Activated CD8-positive, alpha-beta memory T cell treated with anti-CD3 and anti-CD28 coated beads for 24 hours (primary cell): ENCODE results near the gene MYCBPAP.

Experiments
- DNase-seq: peaks from one replicate; pipeline ENCODE4 v3.0.0-alpha.2; 2020

Gene MYCBPAP

DNA sequence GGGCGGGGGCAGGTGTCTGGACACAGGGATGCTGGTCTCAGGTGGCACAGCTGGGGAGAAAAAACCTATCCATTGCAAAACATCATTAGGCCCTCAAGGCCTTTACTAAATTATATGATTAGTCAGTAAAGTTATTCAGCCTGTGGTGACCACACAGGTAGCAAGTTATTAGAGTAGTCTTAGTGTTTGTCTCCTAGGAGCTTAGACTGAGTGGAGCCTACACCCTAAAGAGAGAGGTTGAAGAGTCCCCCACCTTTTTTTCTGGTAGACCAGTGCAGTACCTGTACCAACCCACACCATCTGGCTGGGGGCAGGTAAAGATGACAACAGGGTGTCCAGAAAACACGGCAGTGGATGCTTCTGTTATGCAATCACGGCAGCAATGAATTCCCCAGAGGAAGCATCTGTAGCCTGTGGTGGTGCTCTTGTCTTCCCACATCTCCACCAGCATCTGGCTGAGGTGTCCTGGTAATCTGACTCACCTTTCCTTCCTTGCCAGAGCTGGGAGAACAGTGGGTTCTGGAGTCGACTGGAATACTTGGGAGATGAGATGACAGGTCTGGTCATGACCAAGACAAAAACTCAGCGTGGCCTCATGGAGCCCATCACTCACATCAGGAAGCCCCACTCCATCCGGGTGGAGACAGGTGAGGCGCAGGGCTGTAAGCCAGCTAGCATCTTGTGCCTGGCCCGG lies 11.0 kb downstream of the MYCBPAP start:
- no peak for DNase-seq

DNA sequence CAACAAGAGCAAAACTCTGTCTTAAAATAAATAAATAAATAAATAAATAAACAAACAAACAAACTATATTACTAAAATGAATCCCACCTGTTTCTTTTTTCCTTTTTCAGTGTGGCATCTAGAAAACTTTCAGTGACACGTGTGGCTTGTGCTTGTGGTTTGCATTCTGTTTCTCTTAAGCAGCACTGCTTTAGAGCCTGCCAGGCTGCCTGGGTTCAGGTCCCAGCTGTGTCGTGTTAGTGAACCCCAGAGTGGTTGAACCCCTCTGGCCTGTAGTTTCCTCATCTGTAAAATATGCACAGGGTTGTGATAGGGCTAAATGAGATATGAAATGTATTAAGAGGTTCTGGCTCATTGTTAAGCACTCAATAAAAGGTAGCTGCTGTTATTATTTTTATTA lies 12.2 kb downstream of the MYCBPAP start:
- DNase-seq = no peak

DNA sequence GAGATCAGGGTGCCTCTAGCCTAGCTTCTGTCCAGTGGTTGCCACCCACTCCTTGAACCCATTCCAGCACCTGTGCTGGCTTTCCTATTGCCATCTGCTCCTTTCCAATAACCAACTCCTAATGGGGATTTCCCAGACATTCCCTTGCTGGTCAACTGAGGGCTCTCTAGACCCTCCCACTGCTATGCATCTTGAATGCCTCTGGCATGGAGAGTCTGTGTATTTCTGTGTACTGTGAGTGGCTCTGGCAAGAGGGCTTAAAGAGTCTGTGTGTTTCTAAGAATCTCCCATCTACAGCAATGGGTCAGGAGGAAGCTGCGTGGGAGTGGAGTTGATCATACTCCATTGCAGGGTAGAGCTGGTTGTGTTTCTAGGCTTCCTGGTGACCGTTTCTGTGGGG lies 13.3 kb downstream of the MYCBPAP start:
- DNase-seq = no peak

DNA sequence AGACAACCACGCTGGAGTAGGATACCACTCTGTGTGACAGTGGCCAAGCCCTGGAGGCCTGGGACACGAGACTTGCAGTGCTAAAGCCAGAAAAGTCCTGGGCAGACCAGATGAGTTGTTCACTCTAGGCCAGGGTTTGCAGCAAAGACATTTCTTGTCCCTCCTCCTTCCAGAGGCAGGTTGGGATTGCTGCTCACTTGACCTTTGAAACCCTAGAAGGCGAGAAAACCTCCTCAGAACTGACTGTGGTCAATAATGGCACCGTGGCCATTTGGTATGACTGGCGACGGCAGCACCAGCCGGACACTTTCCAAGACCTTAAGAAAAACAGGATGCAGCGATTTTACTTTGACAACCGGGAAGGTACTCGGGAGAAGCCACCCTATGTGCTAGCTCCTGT lies 14.5 kb downstream of the MYCBPAP start:
- no peak for DNase-seq

DNA sequence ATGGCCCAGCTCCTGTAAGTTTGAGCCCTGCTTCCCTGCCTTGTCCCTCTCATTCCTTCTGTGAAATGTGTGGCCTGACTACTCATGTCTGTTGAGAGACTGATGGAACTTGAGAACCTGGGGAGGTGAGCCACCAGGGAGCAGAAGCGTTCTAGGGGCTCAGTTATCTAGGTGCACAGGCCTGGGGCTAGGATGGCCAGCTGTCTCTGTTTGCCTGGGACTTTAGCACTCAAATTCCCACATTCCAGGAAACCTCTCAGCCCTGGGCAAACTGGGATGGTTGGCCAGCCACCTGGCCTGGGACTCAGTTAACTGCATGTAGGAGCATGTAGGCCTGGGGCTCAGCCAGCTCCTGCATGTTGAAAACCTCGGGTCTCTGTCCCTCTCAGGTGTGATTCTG lies 15.0 kb downstream of the MYCBPAP start:
- no peak for DNase-seq

DNA sequence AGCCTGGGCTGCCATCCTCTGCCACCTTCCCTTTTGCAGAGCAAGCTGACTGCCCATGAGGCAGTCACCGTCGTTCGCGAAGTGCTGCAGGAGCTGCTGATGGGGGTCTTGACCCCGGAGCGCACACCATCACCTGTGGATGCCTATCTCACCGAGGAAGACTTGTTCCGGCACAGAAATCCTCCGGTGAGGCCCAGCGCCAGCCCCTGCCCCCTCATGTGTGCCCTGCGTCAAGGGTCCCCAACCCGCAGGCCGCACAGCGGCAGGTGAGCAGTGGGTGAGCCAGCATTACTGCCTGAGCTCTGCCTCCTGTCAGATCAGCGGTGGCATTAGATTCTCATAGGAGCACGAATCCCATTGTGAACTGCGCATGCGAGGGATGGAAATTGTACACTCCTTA lies 16.6 kb downstream of the MYCBPAP start:
- no peak for DNase-seq

DNA sequence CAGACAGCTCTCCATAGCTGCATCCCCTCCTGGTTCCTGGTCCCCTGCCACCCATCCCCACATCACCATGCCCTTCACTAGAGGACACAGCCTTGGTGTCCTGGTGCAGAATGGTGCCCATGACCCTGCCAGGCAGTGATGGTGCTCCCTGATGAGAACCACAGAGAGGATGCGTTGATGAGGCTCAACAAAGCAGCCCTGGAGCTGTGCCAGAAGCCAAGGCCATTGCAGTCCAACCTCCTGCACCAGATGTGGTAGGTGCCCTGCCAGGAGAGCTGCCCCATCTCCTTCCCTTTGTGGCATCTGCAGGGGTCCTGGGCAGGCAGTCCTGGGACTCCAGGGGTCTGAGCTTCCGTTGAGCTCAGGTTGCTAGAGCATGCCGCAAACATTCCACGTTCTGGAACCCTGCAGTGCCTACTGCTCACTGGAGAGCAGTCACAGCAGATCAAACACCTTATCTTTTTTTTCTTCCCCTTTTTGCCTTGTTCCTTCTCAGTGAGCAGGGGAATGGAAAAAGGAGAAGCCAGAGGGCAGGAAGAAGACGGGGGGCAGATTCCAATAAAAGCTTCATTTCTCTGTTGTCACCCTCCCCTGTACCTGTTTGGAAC lies 19.0 kb downstream of the MYCBPAP start:
- DNase-seq = no peak

DNA sequence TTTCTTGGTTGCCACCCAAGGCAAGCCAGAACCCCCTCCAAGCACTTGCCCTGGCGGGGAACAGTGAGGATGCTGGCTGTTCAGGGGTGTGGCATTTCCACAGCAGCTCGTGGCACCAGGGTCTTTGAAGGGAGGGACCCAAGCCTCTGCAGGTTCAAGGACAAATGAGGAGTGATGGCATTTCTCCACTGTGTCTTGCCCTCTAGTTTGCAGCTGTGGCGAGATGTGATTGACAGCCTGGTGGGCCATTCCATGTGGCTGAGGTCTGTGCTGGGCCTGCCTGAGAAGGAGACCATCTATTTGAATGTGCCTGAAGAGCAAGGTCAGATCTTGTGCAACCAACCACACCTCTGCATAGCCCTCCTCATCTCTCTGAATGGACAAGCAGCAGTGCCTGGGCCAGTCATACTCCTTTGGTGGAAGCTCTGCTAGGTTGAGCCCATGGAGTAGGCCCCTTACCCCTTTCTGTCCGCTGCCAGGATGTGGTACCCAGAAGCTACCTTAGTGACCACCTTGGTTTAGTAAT lies 19.8 kb downstream of the MYCBPAP start:
- DNase-seq = no peak

DNA sequence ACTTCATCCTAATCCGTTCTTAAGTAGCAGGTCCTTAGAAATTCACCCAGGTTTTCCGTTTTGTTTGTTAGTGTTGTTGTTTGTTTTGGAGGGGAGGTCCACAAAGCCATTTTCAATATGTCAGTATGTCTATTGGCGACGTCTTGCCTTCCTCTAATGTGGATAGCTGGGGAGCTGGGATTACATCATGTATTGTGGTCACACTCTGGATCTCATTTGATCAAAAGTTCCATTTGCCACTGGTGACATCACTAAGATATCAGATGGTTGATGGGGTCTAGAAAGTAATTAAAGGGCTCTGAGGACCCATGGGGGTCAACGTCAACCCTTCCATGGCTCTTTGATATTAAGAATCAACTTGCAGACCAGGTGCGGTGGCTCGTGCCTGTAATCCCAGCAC lies 21.6 kb downstream of the MYCBPAP start:
- DNase-seq = no peak

DNA sequence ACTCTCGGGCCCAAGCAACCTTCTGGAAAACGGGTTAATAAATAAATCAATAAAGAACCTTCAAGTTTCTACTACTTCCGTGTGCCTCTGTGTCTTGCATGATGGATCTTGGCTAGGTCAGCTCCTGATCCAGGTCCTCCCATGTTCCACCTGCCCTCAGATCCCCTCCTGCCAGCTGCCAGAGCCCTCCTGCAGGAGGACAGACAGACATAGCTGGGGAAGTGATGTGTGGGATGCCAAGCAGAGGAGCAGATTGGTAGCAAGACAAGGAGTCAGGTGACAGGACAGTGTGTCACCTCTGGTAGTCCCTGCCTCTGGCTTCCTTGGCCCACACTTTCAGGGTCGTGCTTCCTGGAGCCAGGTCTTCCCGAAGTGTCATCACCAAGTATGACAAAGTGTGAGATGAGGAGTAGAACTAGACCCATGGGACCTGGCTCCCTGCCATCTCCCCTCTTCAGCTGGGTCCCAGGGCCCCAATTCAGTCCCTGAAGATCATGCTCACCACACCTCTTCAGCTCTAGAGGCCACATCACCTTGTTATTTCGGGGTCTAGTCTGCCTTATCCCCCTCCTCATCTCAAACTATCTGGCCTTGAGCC lies 23.3 kb downstream of the MYCBPAP start:
- no peak for DNase-seq

DNA sequence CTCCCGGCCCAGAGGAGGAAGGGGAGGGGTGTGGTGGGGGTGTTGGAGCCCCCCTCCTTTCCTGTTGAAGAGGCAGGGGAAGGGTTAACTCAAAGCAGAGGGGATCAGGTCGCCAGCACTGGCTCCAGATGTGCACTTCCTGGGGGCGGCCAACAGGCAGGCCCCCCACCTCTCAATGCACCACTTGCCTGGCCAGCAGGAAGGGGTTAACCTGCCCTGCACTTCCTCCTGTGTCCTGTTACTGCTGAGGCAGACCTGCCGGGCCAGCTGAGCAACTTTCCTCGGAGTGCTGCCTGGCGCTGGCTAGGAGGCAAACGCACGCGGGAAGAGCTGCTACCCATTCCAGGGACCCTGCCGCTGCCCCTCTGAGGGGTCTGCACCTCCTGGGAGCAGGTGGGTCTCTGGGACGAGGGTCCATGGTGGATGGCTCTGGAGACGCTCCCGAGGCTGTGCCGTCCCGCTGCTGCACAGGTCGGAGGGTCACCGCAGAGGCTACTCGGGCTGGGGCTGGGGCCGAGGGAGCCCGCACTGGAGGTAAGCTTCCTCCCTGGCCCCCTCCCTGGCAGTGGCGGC lies 24.3 kb downstream of the MYCBPAP start, which contains the start of gene EPN3:
Gene EPN3 (plus strand): TSS at position 284 of the 573 bp plus-strand sequence. CDS start 3,822 bp downstream, outside the sequence.
- no peak for DNase-seq

DNA sequence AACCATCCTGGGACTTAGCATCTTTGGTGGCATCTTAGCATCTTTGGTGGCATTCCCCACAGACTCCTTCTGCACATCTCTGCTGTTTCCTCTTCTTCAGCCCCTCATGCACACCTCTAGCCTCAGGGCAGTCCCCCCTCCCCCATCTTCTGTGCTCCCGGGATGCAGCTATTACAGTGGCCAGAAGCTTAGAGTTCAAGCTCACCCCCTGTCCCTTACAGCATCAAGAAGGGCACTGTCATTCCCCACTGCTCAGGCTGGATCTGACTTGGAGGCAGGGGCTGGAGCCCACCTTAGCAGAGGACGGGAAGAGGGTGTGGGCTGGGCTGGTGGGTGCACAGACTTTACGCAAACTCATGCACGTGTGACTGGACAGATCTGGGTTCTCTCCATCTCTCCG lies 24.9 kb downstream of the MYCBPAP start:
- DNase-seq = no peak

DNA sequence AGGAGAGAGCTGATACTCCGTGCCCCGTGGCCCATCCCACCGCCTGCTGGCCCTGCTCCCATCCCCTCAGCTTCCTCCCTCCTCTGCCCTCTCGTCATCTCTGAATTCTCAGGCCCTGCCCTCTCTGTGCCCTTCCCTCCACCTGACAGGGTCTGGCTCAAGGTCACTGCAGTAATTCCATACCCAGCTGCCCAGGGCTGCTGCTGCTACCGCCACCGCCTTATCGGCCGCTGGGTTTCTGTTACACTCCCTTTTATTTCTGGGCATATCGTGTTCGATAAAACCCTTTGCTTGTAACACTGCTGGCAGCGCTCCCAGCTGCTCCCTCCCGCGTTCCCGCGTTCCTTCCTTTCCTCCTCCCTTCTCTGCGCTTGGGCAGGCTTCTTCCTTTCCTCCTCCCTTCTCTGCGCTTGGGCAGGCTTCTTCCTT lies 25.5 kb downstream of the MYCBPAP start:
- no peak for DNase-seq

DNA sequence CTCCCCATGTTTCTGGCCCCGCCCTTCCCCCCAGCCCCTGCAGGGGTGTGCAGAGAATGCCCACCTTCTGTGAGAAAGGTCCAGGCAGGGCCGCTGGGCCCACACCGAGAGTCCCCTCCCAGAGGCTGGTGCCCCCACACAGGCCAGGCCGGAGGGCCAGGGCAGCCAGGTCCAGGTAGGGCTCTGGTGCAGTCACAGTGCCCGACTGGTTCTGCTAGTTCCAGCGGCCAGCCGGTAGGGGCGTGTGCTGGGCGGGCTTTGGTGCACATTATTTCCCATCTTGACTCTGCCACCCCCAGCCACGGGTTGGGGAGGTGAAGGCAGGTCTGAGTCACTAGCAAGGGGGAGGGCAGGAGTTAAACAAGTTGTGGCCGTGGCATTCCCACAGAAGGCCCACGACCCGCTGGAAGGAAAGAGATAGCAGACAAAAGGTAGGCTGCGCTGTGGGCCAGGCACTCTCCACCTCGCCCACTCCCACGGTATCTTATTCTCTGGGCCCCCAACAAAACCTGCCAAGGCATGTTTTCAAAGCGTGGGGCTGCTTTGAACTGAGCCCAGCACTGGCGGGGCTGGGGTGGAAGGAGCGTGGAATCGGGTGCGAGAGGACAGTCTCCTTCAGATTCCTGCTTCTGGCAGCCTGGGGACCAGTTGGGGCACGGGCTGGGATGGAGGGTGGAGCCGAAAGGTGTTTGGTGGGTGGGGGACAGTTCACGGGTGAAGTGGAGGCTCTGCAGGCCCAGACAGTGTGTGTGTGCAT lies 26.2 kb downstream of the MYCBPAP start:
- DNase-seq = no peak

DNA sequence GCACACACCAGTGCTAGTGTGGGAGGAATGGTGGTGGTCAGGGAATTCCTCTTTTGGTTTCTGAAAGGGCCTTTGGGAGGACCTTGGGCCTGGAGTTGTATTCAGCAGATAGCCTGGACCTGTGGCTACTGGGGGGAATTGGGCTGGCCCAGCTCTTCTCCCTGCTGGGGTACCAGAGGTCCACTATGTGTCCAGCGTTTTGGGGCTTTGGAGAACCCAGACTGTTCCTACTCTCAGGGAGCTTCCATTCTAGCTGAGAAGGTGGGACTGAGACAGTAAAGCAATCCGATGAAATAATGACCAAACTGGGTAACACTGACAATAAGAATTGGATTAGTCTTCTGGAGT lies 26.7 kb downstream of the MYCBPAP start:
- DNase-seq = no peak

DNA sequence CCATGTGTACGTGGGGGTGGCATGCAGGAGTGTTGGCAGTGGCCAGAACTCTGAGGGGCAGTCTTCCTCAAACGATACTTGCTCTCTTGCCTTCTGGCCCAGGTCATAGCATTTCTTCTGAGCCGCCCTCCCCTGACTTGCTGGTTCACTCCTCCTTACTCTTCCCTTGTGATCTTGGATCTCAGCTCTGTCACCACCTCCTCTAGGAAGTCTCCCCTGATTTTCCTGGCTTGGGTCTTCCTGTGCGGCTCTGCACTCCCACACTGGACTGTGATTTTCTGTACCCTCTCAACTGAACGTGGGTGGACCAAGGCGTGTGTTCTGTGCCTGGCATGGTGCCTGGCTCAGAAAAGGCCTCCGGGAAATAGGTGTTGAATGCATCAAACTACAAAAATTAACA lies 27.2 kb downstream of the MYCBPAP start:
- DNase-seq = no peak

DNA sequence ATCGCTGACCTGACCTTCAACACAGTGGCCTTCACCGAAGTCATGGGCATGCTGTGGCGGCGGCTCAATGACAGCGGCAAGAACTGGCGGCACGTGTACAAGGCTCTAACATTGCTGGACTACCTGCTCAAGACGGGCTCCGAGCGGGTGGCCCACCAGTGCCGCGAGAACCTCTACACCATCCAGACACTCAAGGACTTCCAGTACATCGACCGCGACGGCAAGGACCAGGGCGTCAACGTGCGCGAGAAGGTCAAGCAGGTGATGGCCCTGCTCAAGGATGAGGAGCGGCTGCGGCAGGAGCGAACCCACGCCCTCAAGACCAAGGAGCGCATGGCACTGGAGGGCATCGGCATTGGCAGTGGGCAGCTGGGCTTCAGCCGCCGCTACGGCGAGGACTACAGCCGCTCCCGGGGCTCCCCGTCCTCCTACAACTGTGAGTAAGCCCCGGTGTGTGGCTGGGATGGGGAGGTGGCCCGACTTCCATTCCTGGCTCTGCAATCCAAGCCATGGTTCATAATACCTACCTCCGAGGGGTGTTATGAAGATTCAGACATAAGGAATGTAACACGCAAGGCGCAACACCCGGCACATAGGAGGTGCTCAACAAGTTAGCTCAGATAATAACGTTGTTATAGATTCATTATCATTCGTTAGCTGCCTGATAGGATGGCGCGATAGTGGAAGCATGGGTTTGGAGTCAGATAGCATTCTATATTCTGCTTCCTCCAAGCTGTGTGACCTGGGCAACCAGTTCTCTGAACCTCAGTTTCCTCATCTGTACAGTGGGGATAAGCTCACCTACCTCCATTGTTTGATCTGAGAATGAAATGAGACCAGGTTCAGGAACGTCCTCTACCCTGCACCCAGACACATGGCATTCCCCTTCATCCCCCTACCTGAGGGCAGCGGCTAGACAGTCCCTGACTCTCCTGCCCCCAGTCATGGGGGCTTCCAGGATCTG lies 28.7 kb downstream of the MYCBPAP start:
- no peak for DNase-seq

DNA sequence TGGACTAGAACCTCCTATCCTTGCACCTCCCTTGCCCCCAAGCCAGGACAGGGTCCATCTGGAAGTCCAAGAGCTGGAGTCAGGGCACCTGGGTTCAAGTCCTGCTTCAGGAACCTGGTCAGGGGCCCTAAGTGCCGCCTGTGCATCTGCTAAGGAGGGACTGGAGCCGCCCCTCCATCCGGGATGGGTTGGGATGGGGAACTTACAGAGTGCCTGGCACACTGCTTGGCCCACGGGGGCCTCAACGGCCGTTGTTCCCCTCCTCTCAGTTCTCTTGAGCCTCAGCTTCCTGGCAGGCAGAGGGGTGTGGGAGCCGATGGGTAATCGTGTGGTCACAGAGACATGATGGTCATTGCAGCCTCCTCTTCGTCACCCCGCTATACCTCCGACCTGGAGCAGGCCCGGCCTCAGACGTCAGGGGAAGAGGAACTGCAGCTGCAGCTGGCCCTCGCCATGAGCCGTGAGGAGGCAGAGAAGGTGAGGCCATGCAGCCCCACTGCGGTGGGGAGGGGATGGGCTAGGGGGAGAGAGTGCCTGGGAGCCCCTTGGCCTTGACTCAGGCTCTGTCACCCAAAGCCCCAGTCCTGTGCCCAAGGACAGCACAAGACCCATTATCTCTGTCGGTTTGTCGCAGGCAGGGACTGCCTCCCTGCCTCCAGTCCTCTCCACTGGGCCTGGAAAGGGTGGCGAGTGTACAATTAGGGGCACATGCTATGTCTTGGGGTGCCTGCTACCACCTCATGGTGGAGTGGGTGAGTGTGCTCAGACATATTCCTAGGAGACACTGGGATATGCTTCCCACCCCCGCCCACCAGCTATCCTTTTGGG lies 29.7 kb downstream of the MYCBPAP start:
- no peak for DNase-seq

DNA sequence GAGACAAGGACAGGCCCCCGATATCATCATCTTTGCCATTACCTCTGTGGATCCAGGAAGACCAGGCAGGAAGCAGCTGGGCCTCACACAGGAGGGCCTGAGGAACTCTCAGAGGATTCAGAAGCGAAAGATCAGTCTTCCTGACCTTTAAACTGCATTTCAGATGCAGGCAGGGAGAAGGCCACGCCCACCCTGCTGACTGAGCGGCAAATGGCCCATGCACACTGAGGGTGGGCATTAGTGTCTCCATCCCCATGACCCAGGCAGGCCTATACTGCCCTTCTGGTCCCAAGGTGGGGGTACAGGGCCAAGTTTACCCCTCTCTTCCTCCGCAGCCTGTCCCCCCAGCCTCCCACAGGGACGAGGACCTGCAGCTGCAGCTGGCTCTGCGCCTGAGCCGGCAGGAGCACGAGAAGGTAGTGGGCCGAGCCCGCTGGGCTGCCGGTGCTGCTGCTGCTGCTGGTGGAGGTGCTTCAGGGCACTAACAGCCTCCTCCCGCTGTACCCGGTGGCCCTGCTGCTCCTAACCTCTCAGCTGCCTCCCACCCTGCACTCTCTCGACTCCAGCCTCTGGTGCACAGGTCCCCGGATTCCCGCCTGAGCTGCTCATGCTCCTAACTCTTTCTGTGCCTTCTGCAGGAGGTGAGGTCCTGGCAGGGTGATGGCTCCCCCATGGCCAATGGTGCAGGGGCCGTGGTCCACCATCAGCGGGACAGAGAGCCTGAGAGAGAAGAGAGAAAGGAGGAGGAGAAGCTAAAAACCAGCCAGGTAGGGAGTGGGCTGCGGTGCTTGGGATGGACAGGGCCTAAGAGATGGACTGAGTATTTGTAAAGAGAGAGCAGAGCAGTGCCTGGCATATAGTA lies 30.5 kb downstream of the MYCBPAP start:
- no peak for DNase-seq
